OCI-LY1 (cell line): ENCODE data around the gene ADGRG7.

Source experiments
- H2AFZ ChIP-seq: fragments of 200-600 bp; sonication (generic), shearing (Covaris generic); 2 replicates; pipeline ENCODE4 v1.6.0; 2014; ENCODE audit warnings: antibody characterized with exemption, mild to moderate bottlenecking, low read length
- H3F3A ChIP-seq: fragments of 200-600 bp; sonication (generic), shearing (Covaris generic); 2 replicates; pipeline ENCODE4 v1.6.0; 2014; ENCODE audit warnings: mild to moderate bottlenecking, antibody characterized with exemption, low read length, moderate library complexity; ENCODE audit not compliant: insufficient read depth
- H3K27ac ChIP-seq: fragments of 200-600 bp; sonication (generic); 2 replicates; pipeline ENCODE4 v1.5.1; 2014; ENCODE audit warnings: low read length, mixed run types, mild to moderate bottlenecking, low read depth; ENCODE audit not compliant: poor library complexity, severe bottlenecking
- H3K27me3 ChIP-seq: fragments of 200-600 bp; sonication (generic); 2 replicates; pipeline ENCODE4 v1.6.0; 2014; ENCODE audit warnings: antibody characterized with exemption, mild to moderate bottlenecking, low read length, moderate library complexity; ENCODE audit not compliant: insufficient read depth
- H3K36me3 ChIP-seq: fragments of 200-600 bp; sonication (generic); 2 replicates; pipeline ENCODE4 v1.6.1; 2014; ENCODE audit warnings: mild to moderate bottlenecking, antibody characterized with exemption, low read length, moderate library complexity, mixed read lengths; ENCODE audit not compliant: insufficient read depth
- H3K4me1 ChIP-seq: fragments of 200-600 bp; sonication (generic); 2 replicates; pipeline ENCODE4 v1.5.1; 2014; ENCODE audit warnings: mild to moderate bottlenecking, low read length, moderate library complexity; ENCODE audit not compliant: insufficient read depth, severe bottlenecking
- H3K4me2 ChIP-seq: fragments of 200-600 bp; sonication (generic), shearing (Covaris generic); 2 replicates; pipeline ENCODE4 v1.6.1; 2014; ENCODE audit warnings: low read length
- H3K4me3 ChIP-seq: fragments of 200-600 bp; sonication (generic); 2 replicates; pipeline ENCODE4 v1.5.1; 2014; ENCODE audit warnings: low read length, low read depth, mild to moderate bottlenecking, mixed read lengths; ENCODE audit not compliant: poor library complexity, severe bottlenecking
- H3K79me2 ChIP-seq: fragments of 200-600 bp; shearing (Covaris generic); 2 replicates; pipeline ENCODE4 v1.6.1; 2016; ENCODE audit warnings: mixed run types, low read length, mixed read lengths; ENCODE audit not compliant: insufficient read depth
- H3K9ac ChIP-seq: fragments of 200-600 bp; sonication (generic), shearing (Covaris generic); 2 replicates; pipeline ENCODE4 v1.6.1; 2014; ENCODE audit warnings: mild to moderate bottlenecking, low read length, mixed read lengths
- H3K9me2 ChIP-seq: fragments of 200-600 bp; sonication (generic), shearing (Covaris generic); 2 replicates; pipeline ENCODE4 v1.6.1; 2014; ENCODE audit warnings: low read depth, mild to moderate bottlenecking, low read length, mixed read lengths
- H3K9me3 ChIP-seq: fragments of 200-600 bp; shearing (Covaris generic); 2 replicates; pipeline ENCODE4 v1.6.1; 2014; ENCODE audit warnings: low read length, mixed read lengths
- H4K20me1 ChIP-seq: fragments of 200-600 bp; sonication (generic), shearing (Covaris generic); 2 replicates; pipeline ENCODE4 v1.6.0; 2016; ENCODE audit warnings: mild to moderate bottlenecking, low read length; ENCODE audit not compliant: insufficient read depth
- CTCF ChIP-seq: fragments of 200-600 bp; sonication (generic), shearing (Covaris generic); IDR thresholded peaks from 2 replicates; pipeline ENCODE4 v1.5.1; 2017; ENCODE audit warnings: mild to moderate bottlenecking, antibody characterized with exemption, low read length, moderate library complexity, mixed read lengths
- EZH2 ChIP-seq: fragments of 200-600 bp; sonication (generic), shearing (Covaris generic); IDR thresholded peaks from 2 replicates; pipeline ENCODE4 v1.8.0; 2017; ENCODE audit warnings: borderline replicate concordance, mixed run types, mild to moderate bottlenecking, antibody characterized with exemption, low read length, moderate library complexity, mixed read lengths

The ADGRG7 gene

DNA sequence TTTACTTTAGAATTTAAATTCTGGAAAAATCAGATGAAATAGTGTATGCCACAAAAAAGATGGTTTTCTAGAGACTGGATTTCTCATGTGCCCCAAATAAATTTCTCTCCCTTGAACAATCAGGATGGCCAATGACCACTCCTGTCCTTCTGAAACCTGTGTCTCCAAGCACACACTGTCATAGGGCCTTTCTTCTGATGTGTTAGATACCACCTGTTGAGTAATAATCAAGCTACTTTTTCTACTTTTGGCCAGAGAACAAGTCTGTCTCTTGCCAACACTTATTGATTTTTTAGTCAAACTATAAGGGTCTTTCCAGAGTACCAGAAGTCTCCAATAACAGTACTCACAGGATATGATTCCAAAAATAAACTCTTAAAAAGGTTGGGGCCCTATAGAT, 83.8 kb downstream of the ADGRG7 start:
- H3K9me2 ChIP-seq, result no peaks in the 10 kb centered on the region
- no peaks in the 10 kb centered on the region for H3K9me3 ChIP-seq
- no peaks in the 10 kb centered on the region for H4K20me1 ChIP-seq
- no peak overlapping the region for H3K9ac ChIP-seq
- H3K4me1 ChIP-seq, result no peaks in the 10 kb centered on the region
- no peak overlapping the region for H2AFZ ChIP-seq
- no peak overlapping the region for H3K27ac ChIP-seq
- H3K79me2 ChIP-seq, result no peaks in the 10 kb centered on the region
- H3K4me2 ChIP-seq, result no peak overlapping the region
- TF ChIP-seq EZH2 (no peak), CTCF (no peak)
- H3K27me3 ChIP-seq, result no peaks in the 10 kb centered on the region
- no peaks in the 10 kb centered on the region for H3F3A ChIP-seq
- no peak overlapping the region for H3K4me3 ChIP-seq
- H3K36me3 ChIP-seq, result no peaks in the 10 kb centered on the region

- H3K9ac ChIP-seq, result no peak overlapping the region
- no peaks in the 10 kb centered on the region for H3F3A ChIP-seq
- H3K4me1 ChIP-seq, result no peaks in the 10 kb centered on the region
- no peak overlapping the region for H2AFZ ChIP-seq
- H3K4me3 ChIP-seq, result no peak overlapping the region
- no peaks in the 10 kb centered on the region for H3K36me3 ChIP-seq
- H3K9me2 ChIP-seq, result no peaks in the 10 kb centered on the region
- H4K20me1 ChIP-seq, result no peaks in the 10 kb centered on the region
- H3K79me2 ChIP-seq, result no peaks in the 10 kb centered on the region
- no peak overlapping the region for H3K4me2 ChIP-seq
- H3K9me3 ChIP-seq, result no peaks in the 10 kb centered on the region
- no peaks in the 10 kb centered on the region for H3K27me3 ChIP-seq
- TF ChIP-seq EZH2 (no peak), CTCF (no peak)
- no peak overlapping the region for H3K27ac ChIP-seq
Measured at GRCh38 chr3:100695696-100696095, 86.3 kb downstream of the ADGRG7 start.

DNA sequence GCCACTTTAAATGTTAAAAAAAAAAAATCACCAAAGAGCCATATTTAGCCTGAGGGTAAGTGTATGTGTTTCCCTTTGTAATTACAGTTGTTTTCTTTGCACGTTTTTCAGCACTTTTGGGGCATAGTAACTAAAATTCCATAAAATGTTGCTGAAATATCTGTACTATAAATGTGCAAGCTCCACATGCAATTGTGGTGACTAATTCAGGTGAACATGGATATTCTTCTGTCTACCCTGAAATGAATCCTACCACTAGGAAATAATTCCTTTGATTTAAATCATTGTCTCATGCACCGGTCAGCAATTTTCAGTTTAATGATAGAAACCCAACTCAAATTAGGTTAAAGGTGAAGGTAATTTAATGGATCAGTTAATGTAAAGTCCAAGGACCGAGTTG, 86.8 kb downstream of the ADGRG7 start:
- H3K4me3 ChIP-seq, result no peak overlapping the region
- H3K4me2 ChIP-seq, result no peak overlapping the region
- H3K9me3 ChIP-seq, result no peaks in the 10 kb centered on the region
- H3K27ac ChIP-seq, result no peak overlapping the region
- no peaks in the 10 kb centered on the region for H3F3A ChIP-seq
- no peak overlapping the region for H2AFZ ChIP-seq
- no peaks in the 10 kb centered on the region for H3K4me1 ChIP-seq
- no peaks in the 10 kb centered on the region for H3K9me2 ChIP-seq
- H3K9ac ChIP-seq, result no peak overlapping the region
- H3K36me3 ChIP-seq, result no peaks in the 10 kb centered on the region
- no peak for TF ChIP-seq CTCF
- no peak for TF ChIP-seq EZH2
- H4K20me1 ChIP-seq, result no peaks in the 10 kb centered on the region
- H3K79me2 ChIP-seq, result no peaks in the 10 kb centered on the region
- no peaks in the 10 kb centered on the region for H3K27me3 ChIP-seq
